ENCODE measurements around the gene VPS54.
"Not testable (repeated sequence)": the region's sequence is repeated elsewhere in the genome, so short reads cannot be mapped to it uniquely, and the experiment has no call there.

Gene VPS54

DNA sequence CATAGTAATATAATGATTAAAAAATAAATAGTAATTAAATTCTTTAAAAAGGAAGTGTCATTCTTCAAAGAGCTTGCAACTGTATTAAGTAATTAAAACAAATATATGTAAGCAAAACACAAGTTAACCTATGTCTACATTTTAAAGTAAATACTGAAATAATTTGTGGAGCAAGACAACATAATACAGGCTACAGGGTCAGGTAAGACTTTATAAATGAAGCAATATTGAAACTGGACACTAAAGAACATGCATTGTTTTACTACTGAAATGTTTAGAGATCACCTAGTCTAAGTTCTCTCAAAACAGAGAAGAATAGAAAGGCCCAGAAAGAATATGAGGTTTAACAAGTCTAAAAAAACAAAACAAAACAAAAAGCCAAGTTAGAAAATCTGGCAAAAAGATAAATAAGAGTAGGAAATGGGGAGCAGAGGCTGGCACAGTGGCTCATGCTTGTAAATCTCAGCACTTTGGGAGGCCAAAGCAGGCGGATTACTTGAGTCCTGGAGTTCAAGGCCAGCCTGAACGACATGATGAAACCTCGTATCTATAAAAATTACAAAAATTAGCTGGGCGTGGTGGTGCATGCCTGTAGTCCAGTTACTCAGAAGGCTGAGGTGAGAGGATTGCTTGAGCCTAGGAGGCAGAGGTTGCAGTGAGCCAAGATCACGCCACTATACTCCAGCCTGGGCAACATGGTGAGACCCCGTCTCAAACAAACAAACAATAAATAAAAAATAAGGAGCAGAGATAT lies 34.4 kb downstream of the VPS54 start:
- H3K36me3 ChIP-seq (ENCODE audit: control insufficient read depth, insufficient read depth, low read length), result no peaks in the 10 kb centered on the region
- H3K4me1 ChIP-seq (ENCODE audit: control insufficient read depth, insufficient read depth, low read length), result no peaks in the 10 kb centered on the region
- no peak overlapping the region for H3K9ac ChIP-seq (ENCODE audit: low read depth, low read length)
- peaks cover 6% of the 10 kb centered on the region for H3K9me3 ChIP-seq (ENCODE audit: control insufficient read depth, insufficient read depth, low read length)
- no peak overlapping the region for H3K4me3 ChIP-seq (ENCODE audit: low read depth, low read length)
- no peaks in the 10 kb centered on the region for H3K27me3 ChIP-seq (ENCODE audit: control insufficient read depth, insufficient read depth, low read length)

DNA sequence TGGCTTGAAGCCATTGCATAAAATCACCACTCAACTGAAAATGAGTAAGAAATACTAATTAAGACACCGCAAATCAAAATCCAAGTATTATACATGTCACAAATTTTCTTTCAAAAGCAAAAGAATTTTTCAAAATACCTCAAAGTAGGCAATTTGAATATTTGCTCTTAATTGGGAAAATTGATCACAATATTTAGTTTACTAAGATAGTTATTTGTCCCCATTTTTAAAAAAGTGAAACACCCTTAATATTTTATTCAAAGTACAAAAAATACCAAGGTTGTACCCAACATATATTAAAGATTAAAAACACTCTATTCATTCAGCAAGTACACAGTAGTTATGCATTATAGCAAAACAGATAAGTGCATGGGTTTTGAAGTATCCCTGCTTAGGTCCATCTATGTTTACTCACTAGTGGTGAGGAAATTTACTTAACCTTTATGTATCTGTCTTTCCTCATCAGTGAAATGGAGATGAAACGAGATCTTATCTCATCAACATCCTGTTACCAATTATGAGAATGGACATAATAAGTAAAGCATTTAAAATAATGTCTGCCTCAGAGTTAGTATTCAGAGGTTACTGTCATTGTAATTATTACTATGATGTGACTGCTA lies 35.1 kb downstream of the VPS54 start:
- no peak overlapping the region for H3K9ac ChIP-seq (ENCODE audit: low read depth, low read length)
- no peak overlapping the region for H3K4me3 ChIP-seq (ENCODE audit: low read depth, low read length)
- H3K9me3 ChIP-seq (ENCODE audit: control insufficient read depth, insufficient read depth, low read length), result peaks cover 2% of the 10 kb centered on the region
- H3K4me1 ChIP-seq (ENCODE audit: control insufficient read depth, insufficient read depth, low read length), result no peaks in the 10 kb centered on the region
- H3K27me3 ChIP-seq (ENCODE audit: control insufficient read depth, insufficient read depth, low read length), result no peaks in the 10 kb centered on the region
- no peaks in the 10 kb centered on the region for H3K36me3 ChIP-seq (ENCODE audit: control insufficient read depth, insufficient read depth, low read length)

- no peak overlapping the region for H3K4me3 ChIP-seq (ENCODE audit: low read depth, low read length)
- no peaks in the 10 kb centered on the region for H3K27me3 ChIP-seq (ENCODE audit: control insufficient read depth, insufficient read depth, low read length)
- no peaks in the 10 kb centered on the region for H3K4me1 ChIP-seq (ENCODE audit: control insufficient read depth, insufficient read depth, low read length)
- H3K9ac ChIP-seq (ENCODE audit: low read depth, low read length), result no peak overlapping the region
- no peaks in the 10 kb centered on the region for H3K36me3 ChIP-seq (ENCODE audit: control insufficient read depth, insufficient read depth, low read length)
- no peaks in the 10 kb centered on the region for H3K9me3 ChIP-seq (ENCODE audit: control insufficient read depth, insufficient read depth, low read length)
These were observed 36.9 kb downstream of the VPS54 start for GRCh38 chr2:63982335-63982734.

- Histone ChIP-seq H3K27me3 (ENCODE audit: control insufficient read depth, insufficient read depth, low read length) (no peaks in the 10 kb centered on the region), H3K4me3 (ENCODE audit: low read depth, low read length) (no peak overlapping the region), H3K36me3 (ENCODE audit: control insufficient read depth, insufficient read depth, low read length) (no peaks in the 10 kb centered on the region), H3K9me3 (ENCODE audit: control insufficient read depth, insufficient read depth, low read length) (no peaks in the 10 kb centered on the region), H3K9ac (ENCODE audit: low read depth, low read length) (no peak overlapping the region), H3K4me1 (ENCODE audit: control insufficient read depth, insufficient read depth, low read length) (no peaks in the 10 kb centered on the region)
These were observed 37.5 kb downstream of the VPS54 start for GRCh38 chr2:63981702-63982103.

- H3K9me3 ChIP-seq (ENCODE audit: control insufficient read depth, insufficient read depth, low read length), result no peaks in the 10 kb centered on the region
- no peaks in the 10 kb centered on the region for H3K27me3 ChIP-seq (ENCODE audit: control insufficient read depth, insufficient read depth, low read length)
- H3K4me3 ChIP-seq (ENCODE audit: low read depth, low read length), result no peak overlapping the region
- H3K9ac ChIP-seq (ENCODE audit: low read depth, low read length), result no peak overlapping the region
- H3K4me1 ChIP-seq (ENCODE audit: control insufficient read depth, insufficient read depth, low read length), result no peaks in the 10 kb centered on the region
- H3K36me3 ChIP-seq (ENCODE audit: control insufficient read depth, insufficient read depth, low read length), result no peaks in the 10 kb centered on the region
These were observed 38.4 kb downstream of the VPS54 start for GRCh38 chr2:63980794-63981193.

DNA sequence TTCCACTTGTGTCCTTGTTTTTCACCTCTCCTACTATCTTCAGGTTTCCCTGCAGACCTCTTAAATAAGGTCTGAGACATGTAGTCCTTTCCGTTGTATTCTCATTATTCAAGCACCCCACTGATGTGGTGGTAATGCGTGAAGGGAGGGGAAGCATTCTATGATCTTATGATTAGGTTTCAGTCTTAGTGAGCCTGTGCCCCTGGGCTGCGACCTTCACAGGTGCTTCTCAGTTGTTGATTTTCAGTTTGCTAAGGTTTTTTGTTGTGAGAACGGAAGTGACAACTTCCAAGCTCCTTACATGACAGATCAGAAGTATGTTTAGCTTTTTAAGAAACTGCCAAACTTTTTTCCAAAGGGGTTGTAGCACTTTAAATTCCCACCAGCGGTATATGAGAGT lies 41.3 kb downstream of the VPS54 start:
- Histone ChIP-seq H3K36me3 (ENCODE audit: control insufficient read depth, insufficient read depth, low read length) (no peaks in the 10 kb centered on the region), H3K9ac (ENCODE audit: low read depth, low read length) (no peak overlapping the region), H3K27me3 (ENCODE audit: control insufficient read depth, insufficient read depth, low read length) (no peaks in the 10 kb centered on the region), H3K4me1 (ENCODE audit: control insufficient read depth, insufficient read depth, low read length) (no peaks in the 10 kb centered on the region), H3K9me3 (ENCODE audit: control insufficient read depth, insufficient read depth, low read length) (no peaks in the 10 kb centered on the region), H3K4me3 (ENCODE audit: low read depth, low read length) (no peak overlapping the region)

DNA sequence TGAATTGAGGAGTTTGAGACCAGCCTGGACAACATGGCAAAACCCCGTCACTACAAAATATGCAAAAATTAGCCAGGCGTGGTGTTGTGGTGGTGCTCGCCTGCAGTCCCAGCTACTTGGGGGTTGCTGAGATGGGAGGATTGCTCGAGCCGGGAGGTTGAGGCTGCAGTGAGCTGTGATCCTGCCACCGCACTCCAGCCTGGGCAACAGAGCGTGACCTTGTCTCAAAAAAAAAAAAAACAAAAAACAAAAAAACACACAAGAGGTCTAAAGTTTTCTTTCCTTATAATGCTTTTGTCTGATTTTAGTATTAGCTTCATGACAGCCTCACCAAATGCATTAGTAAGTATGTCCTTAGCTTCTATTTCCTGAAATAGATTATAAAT lies 43.1 kb downstream of the VPS54 start:
- Histone ChIP-seq H3K36me3 (ENCODE audit: control insufficient read depth, insufficient read depth, low read length) (no peaks in the 10 kb centered on the region), H3K4me3 (ENCODE audit: low read depth, low read length) (no peak overlapping the region), H3K27me3 (ENCODE audit: control insufficient read depth, insufficient read depth, low read length) (no peaks in the 10 kb centered on the region), H3K4me1 (ENCODE audit: control insufficient read depth, insufficient read depth, low read length) (no peaks in the 10 kb centered on the region), H3K9me3 (ENCODE audit: control insufficient read depth, insufficient read depth, low read length) (no peaks in the 10 kb centered on the region), H3K9ac (ENCODE audit: low read depth, low read length) (no peak overlapping the region)

- no peaks in the 10 kb centered on the region for H3K4me1 ChIP-seq (ENCODE audit: control insufficient read depth, insufficient read depth, low read length)
- H3K27me3 ChIP-seq (ENCODE audit: control insufficient read depth, insufficient read depth, low read length), result no peaks in the 10 kb centered on the region
- no peaks in the 10 kb centered on the region for H3K36me3 ChIP-seq (ENCODE audit: control insufficient read depth, insufficient read depth, low read length)
- no peak overlapping the region for H3K9ac ChIP-seq (ENCODE audit: low read depth, low read length)
- no peak overlapping the region for H3K4me3 ChIP-seq (ENCODE audit: low read depth, low read length)
- no peaks in the 10 kb centered on the region for H3K9me3 ChIP-seq (ENCODE audit: control insufficient read depth, insufficient read depth, low read length)
These were observed 43.6 kb downstream of the VPS54 start for GRCh38 chr2:63975437-63976124.

- H3K9me3 ChIP-seq (ENCODE audit: control insufficient read depth, insufficient read depth, low read length); H3K36me3 ChIP-seq (ENCODE audit: control insufficient read depth, insufficient read depth, low read length); H3K4me1 ChIP-seq (ENCODE audit: control insufficient read depth, insufficient read depth, low read length); H3K9ac ChIP-seq (ENCODE audit: low read depth, low read length); H3K27me3 ChIP-seq (ENCODE audit: control insufficient read depth, insufficient read depth, low read length); H3K4me3 ChIP-seq (ENCODE audit: low read depth, low read length): not testable (repeated sequence)
These were observed 44.2 kb downstream of the VPS54 start for GRCh38 chr2:63975036-63975435.

DNA sequence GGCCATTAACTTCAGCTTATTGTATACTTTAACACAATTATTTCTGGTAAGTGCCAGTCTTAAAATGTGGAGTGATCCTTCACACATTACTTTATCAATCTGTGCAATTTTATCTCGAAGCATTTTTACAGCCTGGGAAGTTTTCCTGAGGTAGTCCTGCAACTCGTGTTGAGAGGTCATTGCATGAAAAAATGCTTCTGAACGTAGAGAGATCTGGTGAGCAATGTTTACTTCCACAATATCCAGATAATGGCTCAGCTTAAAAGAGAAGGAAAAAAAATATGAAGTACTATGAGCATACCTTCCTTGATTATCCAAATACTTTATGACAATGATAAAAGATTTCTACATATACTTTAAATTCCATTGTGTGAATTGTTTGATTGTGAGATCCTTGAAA lies 57.0 kb downstream of the VPS54 start:
- H3K9me3 ChIP-seq (ENCODE audit: control insufficient read depth, insufficient read depth, low read length), result no peaks in the 10 kb centered on the region
- H3K9ac ChIP-seq (ENCODE audit: low read depth, low read length), result no peak overlapping the region
- no peaks in the 10 kb centered on the region for H3K36me3 ChIP-seq (ENCODE audit: control insufficient read depth, insufficient read depth, low read length)
- no peaks in the 10 kb centered on the region for H3K4me1 ChIP-seq (ENCODE audit: control insufficient read depth, insufficient read depth, low read length)
- H3K27me3 ChIP-seq (ENCODE audit: control insufficient read depth, insufficient read depth, low read length), result no peaks in the 10 kb centered on the region
- no peak overlapping the region for H3K4me3 ChIP-seq (ENCODE audit: low read depth, low read length)

DNA sequence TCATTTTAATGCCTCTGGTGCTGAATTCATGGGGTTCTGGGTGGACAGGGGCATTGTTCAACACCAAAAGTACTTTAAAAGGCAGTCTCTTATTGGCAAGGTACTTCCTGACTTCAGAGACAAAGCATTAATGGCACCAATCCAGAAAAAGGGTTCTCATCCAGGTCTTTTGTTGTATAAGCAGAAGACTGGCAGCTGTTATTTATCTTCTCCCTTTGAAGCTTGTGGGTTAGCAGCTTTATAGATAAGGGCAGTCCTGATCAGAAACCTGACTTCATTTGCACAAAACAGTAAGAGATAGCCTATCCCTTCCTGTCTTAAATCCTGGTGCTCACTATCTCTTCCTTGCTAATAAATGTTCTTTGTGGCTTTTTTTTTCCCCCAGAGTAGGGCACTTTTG lies 68.8 kb downstream of the VPS54 start:
- Histone ChIP-seq H3K27me3 (ENCODE audit: control insufficient read depth, insufficient read depth, low read length) (no peaks in the 10 kb centered on the region), H3K9me3 (ENCODE audit: control insufficient read depth, insufficient read depth, low read length) (no peaks in the 10 kb centered on the region), H3K4me1 (ENCODE audit: control insufficient read depth, insufficient read depth, low read length) (no peaks in the 10 kb centered on the region), H3K36me3 (ENCODE audit: control insufficient read depth, insufficient read depth, low read length) (no peaks in the 10 kb centered on the region), H3K4me3 (ENCODE audit: low read depth, low read length) (no peak overlapping the region), H3K9ac (ENCODE audit: low read depth, low read length) (no peak overlapping the region)

DNA sequence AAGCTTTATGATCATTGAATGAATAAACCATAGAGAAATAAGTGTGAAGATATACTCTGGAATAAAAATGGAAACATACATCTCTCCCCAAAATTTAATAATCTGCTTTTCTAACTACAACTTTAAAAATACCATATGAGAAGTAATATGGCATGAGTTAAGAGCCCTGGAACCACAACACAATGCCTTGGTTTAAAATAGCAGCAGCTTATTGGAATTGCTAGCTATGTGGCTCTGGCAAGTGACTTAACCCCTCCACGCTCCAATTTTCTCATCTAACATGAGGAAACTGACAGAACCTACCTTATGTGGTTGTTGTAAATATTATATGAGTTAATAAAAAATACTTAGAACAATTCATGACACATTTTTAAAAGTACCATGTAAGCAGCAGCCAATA lies 76.4 kb downstream of the VPS54 start:
- H3K36me3 ChIP-seq (ENCODE audit: control insufficient read depth, insufficient read depth, low read length), result no peaks in the 10 kb centered on the region
- no peak overlapping the region for H3K9ac ChIP-seq (ENCODE audit: low read depth, low read length)
- no peak overlapping the region for H3K4me3 ChIP-seq (ENCODE audit: low read depth, low read length)

More for the DNA sequence above, 76.4 kb downstream of the VPS54 start:
- H3K4me1 ChIP-seq (ENCODE audit: control insufficient read depth, insufficient read depth, low read length), result no peaks in the 10 kb centered on the region
- H3K27me3 ChIP-seq (ENCODE audit: control insufficient read depth, insufficient read depth, low read length), result no peaks in the 10 kb centered on the region
- H3K9me3 ChIP-seq (ENCODE audit: control insufficient read depth, insufficient read depth, low read length), result no peaks in the 10 kb centered on the region
